NAMALWA (cell line): ENCODE data around the gene GPR135.

Source experiments
- DNase-seq: peaks from one replicate; pipeline ENCODE4 v3.0.0-alpha.2; 2015; ENCODE audit warnings: low spot score

The GPR135 gene

GRCh38 chr14:59465316-59466135, at the start of gene GPR135:
Gene GPR135 (minus strand): TSS chr14:59465380. CDS start chr14:59465226, 154 bp downstream.
- DNase-seq = no peak

- DNase-seq = peak; percentile 19
Observed at GRCh38 chr14:59511916-59512575, 46.9 kb upstream of the GPR135 start.

GRCh38 chr14:59510966-59511365, 45.8 kb upstream of the GPR135 start:
- DNase-seq = no peak

GRCh38 chr14:59510001-59510400, 44.8 kb upstream of the GPR135 start:
- no peak for DNase-seq

GRCh38 chr14:59509101-59509500, 43.9 kb upstream of the GPR135 start:
- no peak for DNase-seq

- no peak for DNase-seq
Observed at GRCh38 chr14:59507752-59508103, 42.5 kb upstream of the GPR135 start.

GRCh38 chr14:59507063-59507751, 42.0 kb upstream of the GPR135 start:
- DNase-seq = peak; percentile 56

GRCh38 chr14:59503256-59503655, 38.1 kb upstream of the GPR135 start:
- no peak for DNase-seq

- DNase-seq = no peak
Observed at GRCh38 chr14:59500732-59501131, 35.6 kb upstream of the GPR135 start.

- DNase-seq = no peak
Observed at GRCh38 chr14:59492384-59492783, 27.2 kb upstream of the GPR135 start.

- DNase-seq = no peak
Observed at GRCh38 chr14:59490756-59491155, 25.6 kb upstream of the GPR135 start.

GRCh38 chr14:59484639-59485175, 19.5 kb upstream of the GPR135 start:
- DNase-seq = no peak

- peak; percentile 92 for DNase-seq
Observed at GRCh38 chr14:59483819-59484638, 18.8 kb upstream of the GPR135 start, which contains the start of the genes JKAMP and L3HYPDH. Gene JKAMP (plus strand): TSS chr14:59484517. CDS start chr14:59484590, 73 bp downstream. Gene L3HYPDH (minus strand): TSS chr14:59484408. CDS start chr14:59484316, 92 bp downstream.

- DNase-seq = peak; percentile 8
Observed at GRCh38 chr14:59483363-59483762, 18.2 kb upstream of the GPR135 start.

- no peak for DNase-seq
Observed at GRCh38 chr14:59482541-59483331, 17.6 kb upstream of the GPR135 start.

GRCh38 chr14:59481871-59482540, 16.8 kb upstream of the GPR135 start:
- DNase-seq = no peak

GRCh38 chr14:59481407-59481806, 16.2 kb upstream of the GPR135 start:
- DNase-seq = no peak

GRCh38 chr14:59480166-59480565, 15.0 kb upstream of the GPR135 start:
- DNase-seq = no peak

GRCh38 chr14:59478540-59478939, 13.4 kb upstream of the GPR135 start:
- no peak for DNase-seq

- DNase-seq = no peak
Observed at GRCh38 chr14:59475709-59476108, 10.5 kb upstream of the GPR135 start.
